HepG2 (cell line): Measurements from ENCODE around the gene NEK8. TPM values are rescaled to one million over a fixed set of nuclear protein-coding genes. Genes with fewer than 3 reads are reported as not detected.

ENCODE experiments used
- BRD4 ChIP-seq: sonication (generic); formaldehyde crosslinking; IDR thresholded peaks from 2 replicates; pipeline ENCODE4 v1.4.0; 2020; ENCODE audit warnings: missing genetic modification reagents
- HHEX ChIP-seq: IDR thresholded peaks from 2 replicates; pipeline ENCODE4 v1.6.1; 2016; ENCODE audit warnings: control low read depth
- HNRNPH1 ChIP-seq: fragments of 200-400 bp; formaldehyde crosslinking; optimal IDR thresholded peaks from 2 replicates; pipeline ENCODE3; 2017; ENCODE audit warnings: mild to moderate bottlenecking, low read depth, low read length
- PAF1 ChIP-seq: IDR thresholded peaks from 2 replicates; pipeline ENCODE4 v1.6.1; 2016; ENCODE audit warnings: missing genetic modification reagents, missing compliant biosample characterization
- PHF21A ChIP-seq: sonication (generic); formaldehyde crosslinking; IDR thresholded peaks from 2 replicates; pipeline ENCODE4 v1.5.0; 2020; ENCODE audit warnings: mild to moderate bottlenecking, missing genetic modification reagents
- POLR2AphosphoS2 ChIP-seq: IDR thresholded peaks from 2 replicates; pipeline ENCODE4 v1.6.1; 2011; ENCODE audit warnings: low read depth, low read length, improper control_type of control experiment
- POLR2AphosphoS5 ChIP-seq: IDR thresholded peaks from 2 replicates; pipeline ENCODE4 v1.6.1; 2012; ENCODE audit warnings: low read depth, low read length
- RFXAP ChIP-seq: sonication (generic); formaldehyde crosslinking; IDR thresholded peaks from 2 replicates; pipeline ENCODE4 v1.4.0; 2020; ENCODE audit warnings: missing genetic modification reagents, borderline replicate concordance
- TAF1 ChIP-seq: sonication (generic); formaldehyde crosslinking; IDR thresholded peaks from 2 replicates; pipeline ENCODE4 v1.4.0; 2020; ENCODE audit warnings: missing genetic modification reagents
- TEAD3 ChIP-seq: optimal IDR thresholded peaks from 2 replicates; pipeline ENCODE3; 2016; ENCODE audit warnings: borderline replicate concordance
- TEF ChIP-seq: sonication (generic); formaldehyde crosslinking; IDR thresholded peaks from 2 replicates; pipeline ENCODE4 v1.5.0; 2020; ENCODE audit warnings: missing genetic modification reagents
- ZBTB33 ChIP-seq: sonication (generic); formaldehyde crosslinking; IDR thresholded peaks from 2 replicates; pipeline ENCODE4 v1.4.0; 2020; ENCODE audit warnings: missing genetic modification reagents
- ZBTB4 ChIP-seq: sonication (generic); formaldehyde crosslinking; IDR thresholded peaks from 2 replicates; pipeline ENCODE4 v1.4.0; 2020; ENCODE audit warnings: missing genetic modification reagents, mild to moderate bottlenecking, borderline replicate concordance
- ZBTB7B ChIP-seq: sonication (generic); formaldehyde crosslinking; IDR thresholded peaks from 2 replicates; pipeline ENCODE4 v1.4.0; 2020; ENCODE audit warnings: missing genetic modification reagents
- ZFP36 ChIP-seq: fragments of 150-350 bp; IDR thresholded peaks from 2 replicates; pipeline ENCODE4 v1.6.1; 2018; ENCODE audit warnings: borderline replicate concordance, low read length, low read depth; ENCODE audit not compliant: partially characterized antibody
- ZNF558 ChIP-seq: sonication (generic); formaldehyde crosslinking; IDR thresholded peaks from 2 replicates; pipeline ENCODE4 v1.9.0; 2022; ENCODE audit warnings: mild to moderate bottlenecking, missing genetic modification reagents, borderline replicate concordance
- ZNF619 ChIP-seq: sonication (generic); formaldehyde crosslinking; IDR thresholded peaks from 2 replicates; pipeline ENCODE4 v1.4.0; 2020; ENCODE audit warnings: mild to moderate bottlenecking, missing genetic modification reagents
- polyA plus RNA-seq, 8 experiments: library from polyadenylated mRNA; depleted of rRNA in 3 of 8; stranded (reverse) in 7 of 8; unstranded in 1 of 8; fragments of >200 nt; fragmentation: Illumina TruSeq in 4 of 8; extraction: Trizol in 4 of 8; gene quantifications; 2 replicates each; pipeline versions ENCODE4 v1.2.1 to v1.2.3, GENCODE V29; 2011 to 2016; ENCODE audit warnings: low read depth in 4 of 8, missing spikeins in 1 of 8, mixed read lengths in 1 of 8; ENCODE audit not compliant: insufficient read depth in 1 of 8
- total RNA-seq, 5 experiments: library from RNA; depleted of rRNA; stranded (reverse); fragments of >200 nt; fragmentation: Illumina TruSeq; extraction: Trizol; gene quantifications; 2 replicates each; pipeline ENCODE4 v1.2.3, GENCODE V29; 2016; ENCODE audit warnings: low read depth in 1 of 5
- TF ChIP-seq, protein P1 (sequence below): sonication (generic); formaldehyde crosslinking; IDR thresholded peaks from 2 replicates; pipeline ENCODE4 v1.9.0; 2022; ENCODE audit warnings: low read depth, missing genetic modification reagents

The NEK8 gene
- total and polyA plus RNA-seq, 2 of the 13 experiments (the other 11 are each of a cell fraction or from before 2014, with no cell fraction given), result 5.8 to 13.5 TPM

GRCh38 chr17:28743243-28744103 is 14.9 kb downstream of the NEK8 start, which contains the start of gene TRAF4 (continued):
- TF ChIP-seq ZBTB4 (CRISPR knock-in tag), result no peak
- no peak for TF ChIP-seq HHEX (CRISPR knock-in tag)
- TF ChIP-seq ZFP36, result no peak
- TF ChIP-seq TEF (CRISPR knock-in tag), result peak; percentile 68; the same call in 1 of the 2 replicates
- peak; percentile 80 for TF ChIP-seq ZNF558
- no peak for TF ChIP-seq HNRNPH1
- 0 out of 2 replicates have a peak, but pooled peaks have one; percentile 37 for TF ChIP-seq ZNF619 (CRISPR knock-in tag)
- no peak for TF ChIP-seq PAF1 (CRISPR knock-in tag)
- TF ChIP-seq TEAD3 (CRISPR knock-in tag), result no peak
- TF ChIP-seq POLR2AphosphoS2, result no peak
- TF ChIP-seq ZBTB7B, result peak; percentile 50; the same call in 1 of the 2 replicates
- no peak; the same call in 1 of the 2 replicates for TF ChIP-seq BRD4
- no peak; the same call in 1 of the 2 replicates for TF ChIP-seq PHF21A
- no peak for TF ChIP-seq RFXAP (CRISPR knock-in tag)
- peak; percentile 57 for TF ChIP-seq POLR2AphosphoS5
- TF ChIP-seq TAF1, result no peak
- TF ChIP-seq ZBTB33 (CRISPR knock-in tag), result no peak
- TF ChIP-seq, protein P1, sequence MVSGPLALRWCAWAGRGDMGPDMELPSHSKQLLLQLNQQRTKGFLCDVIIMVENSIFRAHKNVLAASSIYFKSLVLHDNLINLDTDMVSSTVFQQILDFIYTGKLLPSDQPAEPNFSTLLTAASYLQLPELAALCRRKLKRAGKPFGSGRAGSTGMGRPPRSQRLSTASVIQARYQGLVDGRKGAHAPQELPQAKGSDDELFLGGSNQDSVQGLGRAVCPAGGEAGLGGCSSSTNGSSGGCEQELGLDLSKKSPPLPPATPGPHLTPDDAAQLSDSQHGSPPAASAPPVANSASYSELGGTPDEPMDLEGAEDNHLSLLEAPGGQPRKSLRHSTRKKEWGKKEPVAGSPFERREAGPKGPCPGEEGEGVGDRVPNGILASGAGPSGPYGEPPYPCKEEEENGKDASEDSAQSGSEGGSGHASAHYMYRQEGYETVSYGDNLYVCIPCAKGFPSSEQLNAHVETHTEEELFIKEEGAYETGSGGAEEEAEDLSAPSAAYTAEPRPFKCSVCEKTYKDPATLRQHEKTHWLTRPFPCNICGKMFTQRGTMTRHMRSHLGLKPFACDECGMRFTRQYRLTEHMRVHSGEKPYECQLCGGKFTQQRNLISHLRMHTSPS (CRISPR knock-in tag), result peak; percentile 53; the same call in 1 of the 2 replicates
